Hematopoietic multipotent progenitor cell treated with erythropoietin and hydrocortisone succinate and interleukin-3 and kit ligand, for 8 days (in vitro differentiated cells): ENCODE results near the gene CNMD.

Experiments used
- DNase-seq: peaks from one replicate; pipeline ENCODE4 v3.0.0-alpha.2; 2015

Gene CNMD

DNA sequence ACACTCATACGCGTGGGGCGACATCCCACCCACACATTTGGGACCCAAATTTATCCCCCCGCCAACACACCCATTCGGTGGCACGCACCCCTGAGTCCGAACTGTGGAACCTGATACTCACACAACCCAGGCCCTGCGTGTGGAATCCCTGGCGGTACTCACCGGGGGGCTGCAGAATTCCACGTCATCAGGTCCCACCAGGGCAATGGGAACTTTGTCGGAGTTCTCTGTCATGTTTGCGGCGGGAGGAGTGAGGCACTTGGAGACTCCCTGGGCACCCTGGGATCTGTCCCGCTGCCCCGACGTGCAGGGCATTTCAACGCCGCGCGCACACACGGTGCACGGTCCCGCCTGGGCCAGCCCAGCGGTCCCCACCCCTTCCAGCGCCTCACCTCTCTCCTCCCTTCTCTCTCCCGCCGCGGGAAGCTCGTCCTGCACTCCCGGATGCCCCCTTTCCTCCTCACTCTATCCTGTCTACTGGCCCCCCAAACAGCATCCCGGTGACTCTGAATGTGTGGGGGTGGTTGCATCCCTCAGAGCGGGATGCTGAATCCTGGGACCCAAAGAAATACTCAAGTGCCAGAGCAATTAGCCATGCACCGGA lies at the start of gene CNMD:
Gene CNMD (minus strand): TSS at position 353 of the 604 bp plus-strand sequence. CDS start 119 bp downstream, at position 234.
- no peak for DNase-seq

DNA sequence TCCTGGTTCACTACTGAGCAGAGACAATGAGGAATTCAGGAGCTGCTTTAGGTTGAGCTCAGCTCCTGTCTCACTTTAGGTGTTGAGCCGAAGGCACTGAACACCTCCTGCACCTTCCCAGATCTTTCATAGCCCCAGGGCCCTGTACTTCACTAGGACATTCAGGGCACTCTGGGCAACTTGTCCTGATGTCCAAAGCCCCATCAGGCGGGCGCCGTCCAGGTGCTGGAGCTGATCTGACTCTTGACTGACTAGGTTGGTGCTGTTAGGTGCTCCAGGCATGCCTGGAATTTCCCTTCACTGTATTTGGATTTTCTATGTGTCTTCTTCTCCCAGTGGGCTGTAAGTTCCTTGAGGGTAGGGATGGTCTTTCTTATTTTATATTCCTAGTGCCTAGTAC lies 48.4 kb upstream of the CNMD start:
- no peak for DNase-seq

DNA sequence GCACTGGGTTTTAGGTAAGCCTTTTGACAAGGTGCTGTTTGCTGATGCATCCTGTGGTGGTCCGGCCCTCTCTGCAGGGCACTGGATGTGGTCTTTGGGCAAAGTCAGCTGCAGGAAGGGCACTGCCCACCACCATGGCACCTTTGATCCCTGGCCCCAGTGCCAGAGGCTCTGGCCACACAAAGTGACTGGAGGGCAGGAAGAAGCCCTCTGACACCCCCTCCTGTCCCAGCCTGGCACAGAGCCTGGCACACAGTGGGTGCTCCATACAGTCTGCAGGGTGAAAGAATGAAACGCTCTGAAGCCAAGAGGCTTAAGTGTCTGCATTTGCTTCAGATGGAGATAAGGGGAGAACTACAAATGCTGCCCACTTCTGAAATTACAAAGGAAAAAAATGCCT lies 47.6 kb upstream of the CNMD start:
- DNase-seq: no peak

DNA sequence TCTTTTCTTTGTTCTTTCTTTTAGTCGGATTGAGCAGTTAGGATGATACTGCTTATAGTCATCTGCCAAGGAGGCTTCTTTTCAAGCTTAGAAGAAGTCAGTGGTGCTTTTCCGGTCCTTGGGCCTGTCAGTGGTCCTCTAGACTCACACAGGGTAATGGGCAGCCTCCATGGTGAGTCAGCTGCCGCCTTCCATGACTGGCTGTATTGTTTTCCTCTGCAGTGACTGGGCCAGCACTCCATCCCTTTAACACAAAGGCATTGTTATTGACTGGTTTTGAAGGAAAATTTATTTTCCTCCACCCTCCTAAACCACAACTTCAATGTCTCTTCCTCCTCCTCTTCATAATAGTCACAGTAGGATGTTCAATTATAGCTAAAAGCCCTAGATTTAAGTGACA lies 47.1 kb upstream of the CNMD start:
- DNase-seq: no peak

DNA sequence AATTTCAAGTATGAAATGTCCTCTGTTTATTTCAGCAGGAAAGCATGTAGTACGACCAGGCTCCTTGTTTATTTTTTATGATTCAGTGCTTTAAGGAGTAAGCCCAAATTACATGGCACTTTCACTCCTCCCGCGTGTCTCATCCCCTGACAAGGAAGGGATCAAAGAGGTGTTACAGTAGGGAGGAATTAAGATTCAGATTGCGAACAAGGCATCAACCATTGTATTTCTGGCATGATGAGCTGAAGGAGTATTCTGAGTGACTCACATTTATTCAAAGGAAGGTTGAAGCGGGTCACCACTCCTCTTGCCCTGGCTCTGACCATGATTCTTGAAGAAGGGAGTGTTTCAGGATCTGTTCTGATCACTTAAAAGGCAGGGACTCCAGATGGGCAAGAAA lies 46.1 kb upstream of the CNMD start:
- no peak for DNase-seq

DNA sequence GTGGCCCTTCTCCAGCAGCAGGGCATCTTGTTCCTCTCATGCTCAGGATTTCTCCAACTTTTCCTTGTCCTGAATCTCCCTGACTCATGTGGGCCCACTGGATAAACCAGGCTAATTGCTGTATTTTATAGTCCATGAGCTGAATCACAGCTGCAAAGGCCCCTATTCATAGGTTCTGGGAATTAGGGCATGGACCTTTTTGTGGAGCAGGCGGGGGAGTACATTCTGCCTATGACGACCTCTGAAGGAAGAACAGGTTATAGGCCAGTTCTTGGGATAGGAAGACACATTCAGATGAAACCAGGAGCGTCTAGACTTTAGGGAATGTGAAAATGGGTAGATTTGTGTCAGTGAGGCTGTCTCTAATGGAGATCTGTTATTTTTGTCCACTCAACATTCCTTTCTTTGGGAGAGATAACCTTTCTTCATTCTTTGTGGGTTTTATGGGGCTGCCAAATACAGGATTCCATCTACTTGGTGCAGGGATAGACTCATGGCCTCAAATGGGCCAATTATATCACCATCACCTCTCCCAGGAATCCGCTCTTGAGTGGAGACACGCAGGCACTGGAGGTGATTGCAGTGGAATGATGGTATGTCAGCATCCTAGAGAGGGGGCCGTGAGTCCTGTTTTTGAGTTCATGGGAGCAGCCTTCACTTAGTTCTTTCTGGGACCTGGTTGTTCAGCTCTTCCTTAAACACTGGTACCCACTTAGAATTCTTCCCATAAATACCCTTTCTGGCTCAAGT lies 45.1 kb upstream of the CNMD start:
- DNase-seq: no peak

DNA sequence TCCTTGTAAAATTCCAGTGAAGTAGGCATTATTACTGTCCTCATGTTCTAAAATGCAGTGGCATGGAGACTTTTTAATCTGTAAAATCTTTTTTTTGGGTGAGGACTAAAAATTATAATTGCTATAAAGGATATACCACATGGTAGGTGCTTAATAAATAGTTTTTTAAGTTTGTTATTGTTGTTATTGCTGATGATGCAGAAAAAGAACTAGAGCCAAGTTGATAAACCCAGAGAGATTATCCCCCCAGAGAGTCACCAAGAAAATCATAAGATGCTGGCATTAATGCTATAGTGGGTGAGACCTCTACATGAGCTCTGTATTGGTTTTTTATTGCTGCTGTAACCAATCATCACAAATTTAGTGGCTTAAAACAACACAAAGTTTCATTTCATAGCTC lies 44.3 kb upstream of the CNMD start:
- DNase-seq: no peak

DNA sequence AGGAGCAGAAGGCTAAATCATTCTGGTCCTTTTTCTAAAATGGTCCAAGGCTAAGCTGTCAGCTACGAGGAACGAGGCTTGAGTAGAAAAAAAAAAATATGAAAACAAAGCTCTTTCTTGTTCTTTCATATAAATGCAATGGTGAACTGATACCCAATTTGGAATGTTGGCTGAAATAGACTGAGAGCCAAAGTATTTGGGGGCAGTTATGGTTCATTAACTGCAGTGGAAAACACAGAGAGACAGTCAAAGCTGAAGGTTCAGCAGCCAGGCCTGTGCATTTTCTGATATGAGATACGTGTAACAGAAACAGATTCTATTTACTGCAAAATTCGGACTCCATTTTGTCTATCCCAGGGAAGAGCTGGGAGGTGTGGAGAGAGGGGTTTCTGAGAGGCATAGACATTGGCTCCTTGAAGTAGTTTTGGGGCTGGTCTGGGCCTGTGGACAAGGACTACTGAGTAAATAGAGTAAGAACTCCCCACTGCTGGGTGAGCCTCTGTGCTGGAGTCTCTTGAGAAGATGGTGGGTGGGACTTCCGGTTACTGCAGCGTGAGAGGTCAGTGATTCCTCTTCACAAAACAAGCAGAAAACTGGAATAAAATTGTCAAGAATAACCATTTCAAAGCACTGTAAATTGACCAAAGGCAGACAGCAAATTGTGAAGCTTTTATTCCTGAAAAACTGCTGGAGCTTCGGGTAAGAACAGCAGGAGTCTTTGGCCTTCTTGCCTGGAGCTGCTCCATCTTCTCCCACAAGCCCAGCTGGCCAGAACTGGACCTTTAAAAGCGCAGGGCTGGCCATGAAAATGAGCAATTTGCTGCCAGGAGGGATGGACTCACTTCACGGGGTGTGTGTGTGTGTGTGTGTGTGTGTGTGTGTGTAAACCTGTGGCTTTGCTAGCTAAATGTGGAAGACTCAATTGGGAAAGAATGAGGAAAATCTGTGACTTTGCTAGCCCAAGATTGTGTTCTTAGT lies 43.1 kb upstream of the CNMD start:
- no peak for DNase-seq

DNA sequence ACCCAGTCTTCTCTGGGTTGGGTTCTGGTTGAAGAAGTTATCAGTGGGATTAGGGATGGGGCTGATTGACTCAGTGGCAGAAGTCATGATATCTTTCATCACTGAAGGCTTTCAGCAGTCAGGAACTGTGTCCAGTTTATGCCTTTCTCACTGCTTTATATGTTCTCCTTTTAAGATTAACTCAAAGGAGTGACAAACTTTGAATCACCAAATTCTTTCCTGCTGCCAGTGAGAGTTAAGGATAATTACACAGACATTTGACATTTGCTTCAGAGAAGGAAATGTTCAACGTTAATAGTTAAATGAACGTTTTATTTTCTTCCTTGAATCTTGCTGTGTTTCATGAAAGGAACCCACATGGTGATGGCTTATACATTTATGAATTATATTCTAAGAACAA lies 41.0 kb upstream of the CNMD start:
- no peak for DNase-seq

DNA sequence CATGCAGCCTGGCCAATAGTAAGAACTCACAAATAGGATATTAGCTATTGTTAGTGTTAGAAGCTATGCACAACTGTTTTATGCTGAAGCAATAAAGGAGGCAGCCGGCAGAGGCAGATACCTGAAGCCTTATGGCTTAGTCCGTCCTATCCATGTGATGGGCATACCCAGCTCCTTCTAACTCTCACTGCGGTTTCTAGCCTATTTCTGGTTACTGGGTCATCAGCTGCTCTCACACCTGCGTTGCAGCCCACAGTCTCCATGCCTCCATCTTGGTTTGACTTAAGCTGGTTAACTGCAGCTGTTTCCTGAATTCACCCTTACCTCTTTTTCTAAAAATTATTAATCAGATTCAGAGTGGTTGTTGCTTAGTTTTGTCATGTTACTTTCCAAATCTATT lies 40.5 kb upstream of the CNMD start:
- DNase-seq: no peak

DNA sequence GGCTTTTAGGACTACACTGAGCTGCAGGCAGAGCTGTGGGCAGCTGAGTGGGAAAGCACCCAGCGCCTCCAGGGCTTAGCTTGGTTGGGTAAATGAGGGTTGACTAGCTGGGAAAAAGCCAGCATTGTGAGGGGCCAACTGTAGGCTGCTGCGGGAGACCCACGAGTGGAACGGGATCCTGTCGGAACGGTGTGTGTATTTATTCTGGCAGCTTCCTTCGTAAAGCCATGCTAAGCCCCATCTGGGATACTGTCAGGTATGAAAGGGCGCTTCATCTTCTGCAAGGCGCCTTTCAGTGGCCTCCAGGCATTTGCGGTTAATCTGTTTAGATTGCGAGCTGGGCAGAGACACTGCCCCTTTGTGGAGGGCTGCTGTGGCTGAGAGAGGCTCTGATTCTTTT lies 39.5 kb upstream of the CNMD start:
- no peak for DNase-seq

DNA sequence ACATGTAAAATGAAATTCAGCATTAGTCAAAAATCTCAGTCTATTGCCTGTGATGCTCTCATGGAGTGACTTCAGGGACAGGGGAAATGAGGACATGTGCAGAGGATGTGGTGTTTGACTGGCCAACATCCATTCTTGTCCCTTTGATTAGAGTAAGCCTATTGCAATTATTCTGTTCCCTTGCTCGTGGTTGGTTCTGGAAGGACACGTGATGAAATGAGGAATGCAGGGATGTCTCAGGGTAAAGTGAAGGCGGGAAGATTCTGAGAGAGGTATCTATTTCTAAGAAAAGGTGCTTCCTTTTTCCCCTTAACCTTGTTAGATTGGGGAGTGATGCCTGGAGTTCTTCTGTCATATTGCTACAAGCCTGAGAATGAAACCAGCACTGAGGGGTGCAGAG lies 37.1 kb upstream of the CNMD start:
- DNase-seq: no peak

DNA sequence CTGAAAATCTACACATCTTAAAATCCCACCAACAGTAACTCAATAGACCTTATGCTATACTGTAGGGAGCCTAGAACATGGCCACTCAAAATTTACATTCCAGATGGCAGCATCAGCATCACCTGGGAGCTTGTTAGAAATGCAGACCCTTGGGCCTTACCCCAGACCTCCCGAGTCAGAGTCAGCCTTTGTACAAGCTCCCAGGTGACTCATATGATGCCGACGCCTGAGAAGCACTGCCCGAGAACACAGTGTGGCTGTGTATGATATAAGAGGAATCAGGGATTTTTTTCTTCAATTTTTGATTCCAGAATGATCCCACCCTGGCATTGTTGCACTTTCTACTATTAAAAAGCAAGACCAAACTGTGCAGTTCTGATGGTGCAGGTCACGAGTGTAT lies 35.9 kb upstream of the CNMD start:
- no peak for DNase-seq

DNA sequence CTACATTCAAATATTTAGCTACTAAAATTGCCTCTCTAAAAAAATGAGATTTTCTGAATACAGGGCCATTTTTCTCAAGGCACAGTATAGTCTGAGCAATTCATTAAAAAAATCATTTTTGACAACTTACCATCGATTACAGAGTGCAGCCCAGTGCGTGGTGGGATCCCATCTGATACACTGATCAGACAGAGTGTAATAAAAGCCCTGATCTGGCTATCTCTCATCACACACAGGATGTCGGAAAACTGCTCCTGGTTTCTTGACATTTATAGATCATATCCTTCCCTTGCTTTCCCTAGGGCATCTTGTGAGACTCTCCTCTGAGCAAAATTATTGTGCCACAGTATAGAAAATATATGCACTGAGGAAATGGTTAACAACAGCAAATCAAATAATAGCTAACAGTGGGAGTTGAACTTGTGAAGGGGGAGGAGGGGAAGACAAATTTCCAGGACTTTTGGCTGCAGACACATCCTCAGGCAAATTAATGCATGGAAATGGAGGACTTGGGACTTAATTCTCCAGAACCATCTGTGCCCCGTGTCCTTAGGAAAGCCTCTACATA lies 28.4 kb upstream of the CNMD start:
- no peak for DNase-seq

DNA sequence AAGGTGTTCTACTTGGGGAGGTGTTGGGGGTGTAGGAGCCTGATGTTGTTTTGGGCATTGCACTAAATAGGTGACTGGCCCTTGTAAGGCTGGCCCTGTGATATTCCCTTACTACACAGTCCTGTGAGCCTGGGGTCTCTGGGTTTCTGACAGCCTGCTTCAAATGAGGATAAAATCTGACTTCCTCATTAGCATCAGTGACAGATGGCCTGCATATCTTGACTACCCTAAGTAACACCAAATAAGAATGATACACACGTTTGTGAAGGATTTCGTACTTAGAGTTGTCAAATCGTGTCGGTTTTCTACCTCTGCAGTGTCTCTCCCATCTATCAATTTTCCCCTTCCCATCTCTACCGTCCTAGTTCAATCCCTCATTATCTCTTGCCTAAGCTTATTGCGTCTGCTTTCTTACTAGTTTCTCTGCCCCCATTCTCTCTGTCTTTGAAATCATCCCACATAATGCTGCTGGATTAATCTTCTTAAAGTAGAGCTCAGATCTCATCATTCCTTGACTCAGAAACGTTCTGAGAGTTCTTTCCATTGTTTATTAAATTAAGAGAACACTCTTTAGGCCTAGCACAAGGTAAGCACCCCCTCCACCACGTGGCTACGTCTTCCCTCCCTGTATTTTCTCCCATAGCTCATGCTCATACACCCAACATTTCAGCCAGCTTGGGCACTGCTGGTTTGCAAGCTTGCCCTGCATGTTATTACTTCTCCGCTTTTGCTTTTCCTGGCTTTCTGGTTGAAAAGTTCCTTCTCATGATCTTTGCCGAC lies 26.2 kb upstream of the CNMD start:
- DNase-seq: no peak

DNA sequence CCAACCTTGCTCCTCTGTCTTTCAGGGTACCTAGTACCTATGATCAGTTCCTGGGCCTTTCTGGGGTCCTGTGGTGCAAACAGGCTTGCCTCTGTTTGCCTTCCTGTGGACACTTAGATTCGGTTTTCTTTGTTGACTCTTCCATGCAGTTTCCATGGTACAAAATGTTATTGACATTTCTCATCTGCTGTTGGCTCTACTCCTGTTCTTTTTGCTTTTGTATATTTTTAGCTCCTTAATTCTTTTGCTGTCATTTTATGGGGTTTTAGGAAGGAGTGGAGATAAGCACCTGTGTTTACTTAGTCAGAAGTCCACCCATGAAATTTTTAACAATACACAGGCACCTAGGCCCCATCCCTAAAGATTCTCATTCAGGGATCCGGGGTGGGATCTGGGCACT lies 20.5 kb upstream of the CNMD start:
- DNase-seq: no peak

DNA sequence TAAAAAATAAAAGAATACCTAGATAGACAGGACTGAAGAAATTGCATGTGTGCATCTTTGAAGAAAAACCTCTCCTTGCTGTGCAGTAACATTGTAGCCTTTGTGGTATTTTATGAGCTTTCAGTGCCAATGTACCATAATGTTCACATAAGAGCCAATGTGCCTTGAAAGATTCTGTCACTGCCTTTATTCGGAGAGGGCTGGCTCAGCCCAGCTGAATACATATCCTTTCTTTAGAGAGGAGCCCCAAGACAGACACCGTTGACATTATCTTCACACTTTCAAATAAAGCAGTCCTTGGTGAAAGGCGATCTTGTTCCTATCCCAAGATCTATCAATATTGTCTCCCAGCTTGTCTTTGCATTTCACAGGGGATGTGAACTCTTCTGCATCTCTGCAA lies 18.5 kb upstream of the CNMD start:
- no peak for DNase-seq

DNA sequence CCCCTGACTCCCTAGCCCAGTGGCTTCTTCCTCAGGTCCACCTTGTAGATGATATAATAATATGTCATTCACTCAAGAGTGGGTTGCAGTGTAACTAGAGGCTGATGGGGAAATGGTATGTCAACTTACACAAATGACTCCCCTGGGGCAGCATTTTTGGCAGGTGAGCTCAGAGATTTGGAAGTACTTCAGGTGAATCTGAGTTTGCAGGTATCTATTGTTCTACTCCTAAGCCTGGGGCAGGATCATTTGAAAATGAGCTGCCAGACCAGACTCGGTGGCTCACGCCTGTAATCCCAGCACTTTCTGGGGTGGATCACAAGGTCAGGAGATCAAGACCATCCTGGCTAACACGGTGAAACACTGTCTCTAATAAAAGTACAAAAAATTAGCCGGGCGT lies 11.6 kb upstream of the CNMD start:
- DNase-seq: no peak

DNA sequence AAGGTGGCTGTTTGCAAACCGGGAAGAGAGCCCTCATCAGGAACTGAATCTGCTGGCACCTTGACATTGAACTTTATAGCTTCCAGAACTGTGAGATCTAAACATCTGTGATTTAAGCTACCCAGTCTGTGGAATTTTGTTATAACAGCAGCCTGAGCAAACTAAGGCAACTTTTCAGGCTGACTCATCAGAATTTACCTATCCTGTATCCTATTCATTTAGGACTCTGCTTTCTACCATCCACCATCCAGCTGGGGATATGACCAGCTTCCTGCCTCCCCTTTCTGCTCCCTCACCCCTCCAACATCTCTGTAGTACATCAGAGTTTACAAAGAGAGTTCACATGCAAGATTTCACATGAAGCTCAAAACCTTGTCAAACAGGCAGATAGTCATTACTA lies 11.1 kb upstream of the CNMD start:
- DNase-seq: no peak

DNA sequence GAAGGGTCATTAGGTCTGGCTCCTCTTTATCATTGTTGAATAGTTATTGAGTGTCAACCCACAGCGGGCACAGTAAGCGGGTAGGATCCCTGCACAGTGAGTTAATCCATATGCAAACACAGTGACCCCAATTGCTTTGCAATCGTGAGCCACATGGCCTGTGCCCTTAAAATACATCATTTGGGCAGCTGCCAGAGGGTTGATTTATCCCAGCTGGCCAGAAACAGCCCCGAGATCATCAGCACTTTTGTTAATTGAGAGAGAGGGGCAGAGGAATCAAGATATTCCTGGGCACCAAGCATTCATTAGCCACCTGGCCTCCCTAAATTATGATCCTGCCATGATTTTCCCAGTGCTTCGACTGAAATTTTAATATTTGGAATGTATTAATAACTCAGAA lies 9.8 kb upstream of the CNMD start:
- no peak for DNase-seq

DNA sequence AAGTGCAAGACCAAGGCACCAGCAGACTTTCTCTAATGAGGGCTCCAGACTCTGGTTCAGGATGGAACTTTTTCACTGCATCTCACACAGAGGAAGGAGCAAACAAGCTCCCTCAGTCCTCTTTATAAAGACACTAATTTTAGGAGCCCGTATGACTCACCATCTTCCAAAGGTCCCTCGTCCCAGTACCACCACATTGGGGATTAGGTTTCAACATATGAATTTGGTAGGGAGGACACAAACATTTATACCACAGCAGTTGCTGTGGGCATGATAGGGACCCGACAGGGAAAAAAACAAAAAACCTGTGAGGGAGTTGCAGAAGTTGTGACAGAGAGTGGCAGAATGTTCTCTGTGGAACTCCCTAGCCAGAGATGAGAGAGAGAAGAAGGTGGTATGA lies 6.5 kb upstream of the CNMD start:
- no peak for DNase-seq

DNA sequence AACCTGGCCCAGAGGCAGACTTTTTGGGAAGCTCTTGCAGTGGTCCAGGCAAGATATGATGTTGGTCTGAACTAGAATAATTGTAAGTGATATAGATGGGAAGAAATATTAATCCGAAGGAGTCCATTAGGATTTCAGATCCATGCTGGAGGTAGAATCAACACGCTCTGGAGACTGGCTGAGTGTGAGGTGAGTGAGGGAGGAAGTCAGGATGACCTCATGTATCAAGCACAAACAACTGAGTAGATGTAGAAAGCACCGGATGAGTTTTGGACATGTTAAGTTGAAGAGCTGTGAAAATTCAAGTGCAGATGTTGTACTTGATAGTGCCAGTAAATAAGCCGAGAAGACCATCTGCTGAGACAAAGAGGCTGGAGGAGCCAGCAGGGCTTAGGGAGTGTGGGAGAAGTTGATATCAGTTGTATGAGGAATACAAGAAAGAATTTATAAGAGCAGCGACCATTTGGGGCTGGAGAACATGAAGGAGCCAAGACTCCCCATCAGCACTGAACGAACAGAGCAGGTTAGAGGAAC lies 5.3 kb upstream of the CNMD start:
- no peak for DNase-seq
